Panc1 (cell line): ENCODE results near the gene MTHFD1. TPM values are rescaled to one million over a fixed set of nuclear protein-coding genes. Genes with fewer than 3 reads are reported as not detected.

Experiments used
- ATAC-seq: fragments of 200-7000 bp; cut with Tn5 transposase; 2 replicates; pipeline ENCODE4 v1.9.1; 2020; ENCODE audit warnings: mild to moderate bottlenecking, moderate library complexity
- BruUV-seq: library from RNA; stranded (reverse); fragments of 400-500 nt; replicated peaks from 2 replicates; lab custom pipeline; 2021; lab: Mats Ljungman, UMichigan
- CTCF ChIA-PET: fragments of 300-600 bp; sonication (Branson Sonifier 250); formaldehyde crosslinking; loops from one replicate; lab custom pipeline; 2022; ENCODE audit warnings: antibody characterized with exemption; lab: Charles Lee
- POLR2A ChIA-PET: fragments of 300-600 bp; sonication (Branson Sonifier 250); formaldehyde crosslinking; loops from one replicate; lab custom pipeline; 2022; ENCODE audit warnings: antibody characterized with exemption; lab: Charles Lee
- DNase-seq: peaks from one replicate; pipeline ENCODE4 v3.0.0-alpha.2; 2010; ENCODE audit warnings: low read depth, low spot score
- H3K27ac ChIP-seq: 2 replicates; pipeline ENCODE4 v1.5.1; 2011; ENCODE audit warnings: mild to moderate bottlenecking, low read length, inconsistent platforms
- H3K27me3 ChIP-seq: fragments of 200-500 bp; sonication (Bioruptor generic); 2 replicates; pipeline ENCODE4 v1.6.0; 2014; ENCODE audit warnings: low read length, inconsistent platforms; ENCODE audit not compliant: control insufficient read depth, insufficient read depth
- H3K36me3 ChIP-seq: fragments of 200-500 bp; sonication (Bioruptor generic); 2 replicates; pipeline ENCODE4 v1.5.1; 2014; ENCODE audit warnings: inconsistent platforms, mild to moderate bottlenecking, low read length, moderate library complexity; ENCODE audit not compliant: control insufficient read depth, insufficient read depth
- H3K4me1 ChIP-seq: 2 replicates; pipeline ENCODE4 v1.5.1; 2011; ENCODE audit warnings: inconsistent platforms, mild to moderate bottlenecking, low read length, moderate library complexity; ENCODE audit not compliant: control insufficient read depth, insufficient read depth
- H3K4me3 ChIP-seq, 2 experiments: 2 replicates each; pipeline ENCODE4 v1.5.1; 2011 to 2012; ENCODE audit warnings: low read depth in 2 of 2, low read length in 2 of 2, mild to moderate bottlenecking in 2 of 2, inconsistent platforms in 1 of 2, moderate library complexity in 1 of 2
- H3K9me3 ChIP-seq: fragments of 200-500 bp; sonication (Bioruptor generic); 2 replicates; pipeline ENCODE4 v1.5.1; 2014; ENCODE audit warnings: low read depth, mild to moderate bottlenecking, inconsistent platforms, low read length, moderate library complexity; ENCODE audit not compliant: control insufficient read depth, insufficient read depth
- POLR2AphosphoS5 ChIP-seq: IDR thresholded peaks from 2 replicates; pipeline ENCODE4 v1.6.1; 2012; ENCODE audit warnings: mild to moderate bottlenecking, low read depth, low read length, moderate library complexity
- SIN3A ChIP-seq: IDR thresholded peaks from 2 replicates; pipeline ENCODE4 v1.6.1; 2012; ENCODE audit warnings: low read depth, mild to moderate bottlenecking, low read length, moderate library complexity, borderline replicate concordance; ENCODE audit not compliant: insufficient read depth
- TCF7L2 ChIP-seq: IDR thresholded peaks from 2 replicates; pipeline ENCODE4 v1.6.1; 2011; ENCODE audit warnings: mild to moderate bottlenecking, low read depth, low read length, inconsistent platforms
- in situ Hi-C: cut with HindIII; loops from 2 replicates; pipeline ENCODE4 v1.10.0; 2016; ENCODE audit warnings: low sequenced_read_pairs, low pct_unique_long_range_greater_than_20kb
- intact Hi-C: fragments of 100-400 bp; cut with micrococcal nuclease; formaldehyde crosslinking; loops from one replicate; pipeline ENCODE4 v1.10.0; 2022; ENCODE audit not compliant: unreplicated experiment
- total RNA-seq: library from RNA; stranded (reverse); gene quantifications from one replicate; pipeline ENCODE4 v1.2.1, GENCODE V29; 2021; ENCODE audit not compliant: unreplicated experiment
- TF ChIP-seq, protein P1 (sequence below), 2 experiments: IDR thresholded peaks; 2 replicates each; pipeline ENCODE4 v1.6.1; 2011 to 2012; ENCODE audit warnings: low read depth in 2 of 2, control low read depth in 1 of 2, low read length in 1 of 2, mild to moderate bottlenecking in 1 of 2, moderate library complexity in 1 of 2; ENCODE audit not compliant: insufficient read depth in 1 of 2
- TF ChIP-seq, protein P2 (sequence below): fragments of 450-650 bp; IDR thresholded peaks from 2 replicates; pipeline ENCODE4 v1.5.1; 2017; ENCODE audit warnings: mild to moderate bottlenecking

MTHFD1 gene
- total RNA-seq, 1 experiment from 2014 or later, result 141 TPM

DNA sequence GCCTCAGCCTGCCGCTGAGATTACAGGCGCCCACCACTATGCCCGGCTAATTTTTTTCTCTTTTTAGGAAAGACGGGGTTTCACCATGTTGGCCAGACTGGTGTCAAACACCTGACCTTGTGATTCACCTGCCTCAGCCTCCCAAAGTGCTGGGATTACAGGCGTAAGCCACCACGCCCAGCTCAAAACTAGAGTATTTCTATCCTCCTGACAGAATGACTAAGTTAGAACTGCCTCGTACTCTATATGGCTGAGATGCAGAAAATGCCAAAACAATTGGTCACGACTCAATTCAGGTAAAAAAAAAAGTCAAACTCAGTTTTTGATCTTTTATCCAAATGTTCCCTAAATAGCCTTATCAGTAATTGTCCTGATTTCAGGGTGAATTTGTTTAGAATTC, 88.3 kb downstream of the MTHFD1 start:
- POLR2A ChIA-PET, result interaction anchor here (0.7 kb wide), 1 partner anchor 46 kb away, joined by 6 read pairs; no protein-coding TSS in a partner anchor
- no peaks in the 10 kb centered on the region for H3K36me3 ChIP-seq
- TF ChIP-seq TCF7L2 (no peak), POLR2AphosphoS5 (no peak), SIN3A (no peak)
- TF ChIP-seq, protein P1, sequence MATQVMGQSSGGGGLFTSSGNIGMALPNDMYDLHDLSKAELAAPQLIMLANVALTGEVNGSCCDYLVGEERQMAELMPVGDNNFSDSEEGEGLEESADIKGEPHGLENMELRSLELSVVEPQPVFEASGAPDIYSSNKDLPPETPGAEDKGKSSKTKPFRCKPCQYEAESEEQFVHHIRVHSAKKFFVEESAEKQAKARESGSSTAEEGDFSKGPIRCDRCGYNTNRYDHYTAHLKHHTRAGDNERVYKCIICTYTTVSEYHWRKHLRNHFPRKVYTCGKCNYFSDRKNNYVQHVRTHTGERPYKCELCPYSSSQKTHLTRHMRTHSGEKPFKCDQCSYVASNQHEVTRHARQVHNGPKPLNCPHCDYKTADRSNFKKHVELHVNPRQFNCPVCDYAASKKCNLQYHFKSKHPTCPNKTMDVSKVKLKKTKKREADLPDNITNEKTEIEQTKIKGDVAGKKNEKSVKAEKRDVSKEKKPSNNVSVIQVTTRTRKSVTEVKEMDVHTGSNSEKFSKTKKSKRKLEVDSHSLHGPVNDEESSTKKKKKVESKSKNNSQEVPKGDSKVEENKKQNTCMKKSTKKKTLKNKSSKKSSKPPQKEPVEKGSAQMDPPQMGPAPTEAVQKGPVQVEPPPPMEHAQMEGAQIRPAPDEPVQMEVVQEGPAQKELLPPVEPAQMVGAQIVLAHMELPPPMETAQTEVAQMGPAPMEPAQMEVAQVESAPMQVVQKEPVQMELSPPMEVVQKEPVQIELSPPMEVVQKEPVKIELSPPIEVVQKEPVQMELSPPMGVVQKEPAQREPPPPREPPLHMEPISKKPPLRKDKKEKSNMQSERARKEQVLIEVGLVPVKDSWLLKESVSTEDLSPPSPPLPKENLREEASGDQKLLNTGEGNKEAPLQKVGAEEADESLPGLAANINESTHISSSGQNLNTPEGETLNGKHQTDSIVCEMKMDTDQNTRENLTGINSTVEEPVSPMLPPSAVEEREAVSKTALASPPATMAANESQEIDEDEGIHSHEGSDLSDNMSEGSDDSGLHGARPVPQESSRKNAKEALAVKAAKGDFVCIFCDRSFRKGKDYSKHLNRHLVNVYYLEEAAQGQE (IDR thresholded peaks at IDR 0.05; ENCODE audit: insufficient read depth in 1 of 2, low read depth in 2 of 2, low read length in 1 of 2), result no peak
- TF ChIP-seq, protein P2, sequence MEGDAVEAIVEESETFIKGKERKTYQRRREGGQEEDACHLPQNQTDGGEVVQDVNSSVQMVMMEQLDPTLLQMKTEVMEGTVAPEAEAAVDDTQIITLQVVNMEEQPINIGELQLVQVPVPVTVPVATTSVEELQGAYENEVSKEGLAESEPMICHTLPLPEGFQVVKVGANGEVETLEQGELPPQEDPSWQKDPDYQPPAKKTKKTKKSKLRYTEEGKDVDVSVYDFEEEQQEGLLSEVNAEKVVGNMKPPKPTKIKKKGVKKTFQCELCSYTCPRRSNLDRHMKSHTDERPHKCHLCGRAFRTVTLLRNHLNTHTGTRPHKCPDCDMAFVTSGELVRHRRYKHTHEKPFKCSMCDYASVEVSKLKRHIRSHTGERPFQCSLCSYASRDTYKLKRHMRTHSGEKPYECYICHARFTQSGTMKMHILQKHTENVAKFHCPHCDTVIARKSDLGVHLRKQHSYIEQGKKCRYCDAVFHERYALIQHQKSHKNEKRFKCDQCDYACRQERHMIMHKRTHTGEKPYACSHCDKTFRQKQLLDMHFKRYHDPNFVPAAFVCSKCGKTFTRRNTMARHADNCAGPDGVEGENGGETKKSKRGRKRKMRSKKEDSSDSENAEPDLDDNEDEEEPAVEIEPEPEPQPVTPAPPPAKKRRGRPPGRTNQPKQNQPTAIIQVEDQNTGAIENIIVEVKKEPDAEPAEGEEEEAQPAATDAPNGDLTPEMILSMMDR, result no peak
- DNase-seq (no peak), ATAC-seq (no peak)
- in situ Hi-C loops (no loop called here), intact Hi-C loops (loop anchor here (10.0 kb wide), 1 partner anchor 132 kb away; no protein-coding TSS in a partner anchor)
- CTCF ChIA-PET, result no interaction called here
- no peaks in the 10 kb centered on the region for H3K4me1 ChIP-seq
- no peaks in the 10 kb centered on the region for H3K9me3 ChIP-seq
- no peak overlapping the region for H3K27ac ChIP-seq
- H3K27me3 ChIP-seq, result no peaks in the 10 kb centered on the region
- no peak overlapping the region for H3K4me3 ChIP-seq
- no TSS peak for BruUV-seq

DNA sequence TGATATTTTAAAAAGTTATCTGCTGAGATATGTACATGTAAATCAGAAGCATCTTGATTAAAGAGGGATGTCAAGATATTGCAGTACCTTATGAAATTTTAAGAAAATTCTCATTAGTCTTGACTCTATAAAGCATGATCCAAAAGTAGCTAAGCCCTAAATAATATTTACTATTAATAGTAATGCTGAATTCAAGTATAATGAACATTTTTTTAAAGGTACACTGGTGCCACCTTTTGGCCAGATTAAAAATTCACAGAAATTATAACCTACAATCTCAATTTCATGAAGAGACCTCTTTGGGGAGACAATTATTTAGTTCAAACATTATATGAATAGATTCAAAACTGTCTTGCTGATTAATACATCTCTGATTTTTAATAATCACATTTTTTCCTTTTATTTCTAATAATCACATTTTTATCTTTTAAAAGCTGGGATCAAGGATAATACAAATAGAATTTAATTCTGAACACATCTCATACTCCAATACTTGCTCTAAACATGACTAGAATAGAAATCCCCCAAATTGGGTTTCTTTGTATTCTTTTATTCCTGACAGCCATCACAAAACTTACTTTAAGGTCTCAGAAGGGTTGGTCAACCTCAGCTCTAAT, 90.6 kb downstream of the MTHFD1 start:
- TF ChIP-seq POLR2AphosphoS5, result no peak
- TF ChIP-seq, protein P2, result peak; percentile 30; the same call in 1 of the 2 replicates
- no peaks in the 10 kb centered on the region for H3K36me3 ChIP-seq
- ChIA-PET CTCF (no interaction called here), POLR2A (no interaction called here)
- no peak for ATAC-seq
- H3K9me3 ChIP-seq, result no peaks in the 10 kb centered on the region
- no peak overlapping the region for H3K4me3 ChIP-seq
- BruUV-seq, result no TSS peak
- no peak overlapping the region for H3K27ac ChIP-seq
- no peak for DNase-seq
- H3K4me1 ChIP-seq, result no peaks in the 10 kb centered on the region
- H3K27me3 ChIP-seq, result no peaks in the 10 kb centered on the region
- in situ Hi-C loops, result no loop called here
- intact Hi-C loops, result loop anchor here (10.0 kb wide), 1 partner anchor 134 kb away; no protein-coding TSS in a partner anchor
